Fibroblast of lung (primary cell): Measurements from ENCODE around the gene S100A7A. TPM values are rescaled to one million over a fixed set of nuclear protein-coding genes. Genes with fewer than 3 reads are reported as not detected.

Experiments used
- DNase-seq, 2 donors: peaks; one replicate each; pipeline versions ENCODE4 v3.0.0 to v3.0.0-alpha.2; 2010; ENCODE audit warnings: low read depth in 2 of 2
- H2AFZ ChIP-seq: 2 replicates; pipeline ENCODE4 v1.5.1; 2012; ENCODE audit warnings: low read length, control low read depth, inconsistent platforms
- H3K27ac ChIP-seq: 2 replicates; pipeline ENCODE4 v1.5.1; 2011; ENCODE audit warnings: low read length, control low read depth; ENCODE audit not compliant: insufficient read depth
- H3K27me3 ChIP-seq: 2 replicates; pipeline ENCODE4 v1.5.1; 2011; ENCODE audit warnings: mild to moderate bottlenecking, low read length; ENCODE audit not compliant: control insufficient read depth, insufficient read depth
- H3K36me3 ChIP-seq: 2 replicates; pipeline ENCODE4 v1.5.1; 2011; ENCODE audit warnings: low read length; ENCODE audit not compliant: control insufficient read depth, insufficient read depth
- H3K4me1 ChIP-seq: 2 replicates; pipeline ENCODE4 v1.5.1; 2011; ENCODE audit warnings: low read length; ENCODE audit not compliant: control insufficient read depth, insufficient read depth; ENCODE audit errors: extremely low read depth
- H3K4me2 ChIP-seq: 2 replicates; pipeline ENCODE4 v1.5.1; 2011; ENCODE audit warnings: low read length, control low read depth; ENCODE audit not compliant: insufficient read depth; ENCODE audit errors: extremely low read depth
- H3K4me3 ChIP-seq, 4 experiments: fragments of 200-600 bp in 1 of 4; sonication (generic) in 1 of 4; replicated peaks in 1 of 4; 2 replicates each; pipeline ENCODE4 v1.5.1; 2011 to 2016; ENCODE audit warnings: low read length in 4 of 4, low read depth in 3 of 4, mild to moderate bottlenecking in 3 of 4, control low read depth in 2 of 4, inconsistent platforms in 1 of 4, mixed read lengths in 1 of 4; ENCODE audit not compliant: insufficient read depth in 1 of 4; ENCODE audit errors: control extremely low read depth in 1 of 4
- H3K79me2 ChIP-seq: 2 replicates; pipeline ENCODE4 v1.5.1; 2012; ENCODE audit warnings: mild to moderate bottlenecking, low read length, inconsistent platforms; ENCODE audit not compliant: control insufficient read depth, insufficient read depth
- H3K9ac ChIP-seq: 2 replicates; pipeline ENCODE4 v1.5.1; 2011; ENCODE audit warnings: mild to moderate bottlenecking, low read length, control low read depth; ENCODE audit not compliant: insufficient read depth
- H3K9me3 ChIP-seq: 2 replicates; pipeline ENCODE4 v1.5.1; 2012; ENCODE audit warnings: low read depth, low read length; ENCODE audit not compliant: control insufficient read depth, insufficient read depth
- H4K20me1 ChIP-seq: 2 replicates; pipeline ENCODE4 v1.5.1; 2011; ENCODE audit warnings: low read length; ENCODE audit not compliant: control insufficient read depth, insufficient read depth; ENCODE audit errors: extremely low read depth
- CTCF ChIP-seq, 2 donors: IDR thresholded peaks in 1 of 2; conservative IDR thresholded peaks in 1 of 2; 1 replicate in 1 of 2; 2 replicates in 1 of 2; pipeline ENCODE4 v1.5.1; 2011 to 2012; ENCODE audit warnings: low read length in 2 of 2, control low read depth in 1 of 2, inconsistent platforms in 1 of 2, low read depth in 1 of 2, mild to moderate bottlenecking in 1 of 2
- EZH2 ChIP-seq: IDR thresholded peaks from 2 replicates; pipeline ENCODE4 v1.5.1; 2012; ENCODE audit warnings: low read length, control low read depth, mild to moderate bottlenecking; ENCODE audit errors: missing control alignments
- polyA plus RNA-seq, 2 donors: library from polyadenylated mRNA; depleted of rRNA in 1 of 2; stranded (reverse) in 1 of 2; unstranded in 1 of 2; fragments of >200 nt; gene quantifications; 2 replicates each; pipeline ENCODE4 v1.2.1, GENCODE V29; 2011 to 2012; ENCODE audit warnings: missing spikeins in 1 of 2
- total RNA-seq: library from RNA; depleted of rRNA; stranded (reverse); fragments of >200 nt; gene quantifications from 2 replicates; pipeline ENCODE4 v1.2.1, GENCODE V29; 2014

The S100A7A gene
- total and polyA plus RNA-seq, 2 donors (not counting 1 experiment from before 2014, with no cell fraction given): not detected

DNA sequence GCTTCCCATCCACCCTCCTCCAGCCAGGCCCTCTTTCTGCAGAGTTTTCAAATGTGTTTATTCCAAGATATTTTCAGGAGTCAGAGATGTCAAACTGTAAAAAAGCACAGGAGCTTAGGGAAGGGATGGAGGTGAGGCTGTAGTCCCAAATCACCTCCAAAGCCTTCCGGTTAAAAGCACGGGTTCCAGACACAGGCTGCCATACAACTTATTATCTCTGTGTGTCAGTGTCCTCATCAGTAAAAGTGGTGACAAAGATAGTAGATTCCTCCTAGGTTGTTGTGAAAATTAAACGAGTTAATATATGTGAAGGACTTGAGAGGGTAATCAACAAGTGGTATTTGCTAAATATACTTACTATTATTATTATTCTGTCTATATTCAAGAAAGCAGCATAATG, 15.1 kb downstream of the S100A7A start:
- DNase-seq: no peak
- no peak overlapping the region for H3K4me2 ChIP-seq
- no peaks in the 10 kb centered on the region for H3K36me3 ChIP-seq
- H3K27me3 ChIP-seq: no peaks in the 10 kb centered on the region
- H2AFZ ChIP-seq: no peak overlapping the region
- H3K9me3 ChIP-seq: no peaks in the 10 kb centered on the region
- no peak overlapping the region for H3K27ac ChIP-seq
- H3K9ac ChIP-seq: no peak overlapping the region
- no peaks in the 10 kb centered on the region for H4K20me1 ChIP-seq
- no peaks in the 10 kb centered on the region for H3K4me1 ChIP-seq
- H3K79me2 ChIP-seq: no peaks in the 10 kb centered on the region
- TF ChIP-seq CTCF (conservative IDR thresholded peaks at IDR 0.05 in 1 of 2, IDR thresholded peaks at IDR 0.05 in 1 of 2; ENCODE audit: low read depth in 1 of 2, low read length in 2 of 2) (no peak), EZH2 (no peak)
- no peak overlapping the region for H3K4me3 ChIP-seq

- DNase-seq: no peak
- no peak overlapping the region for H3K4me2 ChIP-seq
- no peaks in the 10 kb centered on the region for H3K4me1 ChIP-seq
- no peaks in the 10 kb centered on the region for H4K20me1 ChIP-seq
- no peaks in the 10 kb centered on the region for H3K9me3 ChIP-seq
- H3K9ac ChIP-seq: no peak overlapping the region
- H3K27ac ChIP-seq: no peak overlapping the region
- no peak overlapping the region for H3K4me3 ChIP-seq
- no peak overlapping the region for H2AFZ ChIP-seq
- TF ChIP-seq EZH2 (no peak), CTCF (conservative IDR thresholded peaks at IDR 0.05 in 1 of 2, IDR thresholded peaks at IDR 0.05 in 1 of 2; ENCODE audit: low read depth in 1 of 2, low read length in 2 of 2) (no peak)
- H3K27me3 ChIP-seq: no peaks in the 10 kb centered on the region
- no peaks in the 10 kb centered on the region for H3K79me2 ChIP-seq
- no peaks in the 10 kb centered on the region for H3K36me3 ChIP-seq
These were observed 15.6 kb downstream of the S100A7A start for GRCh38 chr1:153431928-153432327.

- Histone ChIP-seq H3K36me3 (no peaks in the 10 kb centered on the region), H3K4me1 (no peaks in the 10 kb centered on the region), H3K4me2 (no peak overlapping the region), H3K27ac (no peak overlapping the region), H4K20me1 (no peaks in the 10 kb centered on the region), H3K9ac (no peak overlapping the region), H3K9me3 (no peaks in the 10 kb centered on the region), H2AFZ (no peak overlapping the region), H3K4me3 (no peak overlapping the region), H3K27me3 (peaks cover 3% of the 10 kb centered on the region), H3K79me2 (no peaks in the 10 kb centered on the region)
- DNase-seq: no peak
- TF ChIP-seq EZH2 (no peak), CTCF (conservative IDR thresholded peaks at IDR 0.05 in 1 of 2, IDR thresholded peaks at IDR 0.05 in 1 of 2; ENCODE audit: low read depth in 1 of 2, low read length in 2 of 2) (no peak)
These were observed 16.8 kb downstream of the S100A7A start for GRCh38 chr1:153432874-153433681.
